ENCODE data around the gene NHEJ1.

GRCh38 chr2:219059375-219059724 is 101.3 kb downstream of the NHEJ1 start:
- TF ChIP-seq CTCF (conservative IDR thresholded peaks at IDR 0.05 in 1 of 2, IDR thresholded peaks at IDR 0.05 in 1 of 2; ENCODE audit: low read depth in 1 of 2, low read length in 2 of 2) (no peak), EZH2 (IDR thresholded peaks at IDR 0.05; ENCODE audit: low read length, missing control alignments) (peak; percentile 92)

All from fibroblast of lung (primary cell).